ENCODE results near the gene RRP1B.

- TF ChIP-seq POLR2A (IDR thresholded peaks at IDR 0.05; ENCODE audit: low read length), result no peak
- no peak for TF ChIP-seq GATA1 (IDR thresholded peaks at IDR 0.05; ENCODE audit: low read depth, low read length)
Measured at GRCh38 chr21:43643193-43643592, 16.2 kb upstream of the RRP1B start.
